HEK293 (cell line): ENCODE data around the gene MACROH2A2.

Experiments used
- ELK4 ChIP-seq: IDR thresholded peaks from 2 replicates; pipeline ENCODE4 v1.6.1; 2011; ENCODE audit warnings: mild to moderate bottlenecking, low read depth, low read length, borderline replicate concordance
- MZF1 ChIP-seq: fragments of 450-650 bp; formaldehyde crosslinking; IDR thresholded peaks from 2 replicates; pipeline ENCODE4 v1.5.1; 2017; ENCODE audit warnings: missing biosample characterization, missing genetic modification characterization, borderline replicate concordance
- TCF7L2 ChIP-seq: IDR thresholded peaks from 2 replicates; pipeline ENCODE4 v1.6.1; 2011; ENCODE audit warnings: low read depth, mild to moderate bottlenecking, inconsistent platforms, low read length, moderate library complexity, borderline replicate concordance
- YY1 ChIP-seq: fragments of 450-650 bp; formaldehyde crosslinking; IDR thresholded peaks from 2 replicates; pipeline ENCODE4 v1.5.1; 2018; ENCODE audit warnings: missing biosample characterization, missing genetic modification characterization
- ZNF211 ChIP-seq: fragments of 450-650 bp; formaldehyde crosslinking; IDR thresholded peaks from 2 replicates; pipeline ENCODE4 v1.5.1; 2016; ENCODE audit warnings: low read depth, missing biosample characterization, missing genetic modification characterization
- TF ChIP-seq, protein P1 (sequence below): fragments of 450-650 bp; formaldehyde crosslinking; IDR thresholded peaks from 2 replicates; pipeline ENCODE4 v1.5.1; 2016; ENCODE audit warnings: missing biosample characterization, missing genetic modification characterization
- TF ChIP-seq, protein P2 (sequence below): fragments of 450-650 bp; formaldehyde crosslinking; IDR thresholded peaks from 2 replicates; pipeline ENCODE4 v1.5.1; 2016; ENCODE audit warnings: missing biosample characterization, missing genetic modification characterization

DNA sequence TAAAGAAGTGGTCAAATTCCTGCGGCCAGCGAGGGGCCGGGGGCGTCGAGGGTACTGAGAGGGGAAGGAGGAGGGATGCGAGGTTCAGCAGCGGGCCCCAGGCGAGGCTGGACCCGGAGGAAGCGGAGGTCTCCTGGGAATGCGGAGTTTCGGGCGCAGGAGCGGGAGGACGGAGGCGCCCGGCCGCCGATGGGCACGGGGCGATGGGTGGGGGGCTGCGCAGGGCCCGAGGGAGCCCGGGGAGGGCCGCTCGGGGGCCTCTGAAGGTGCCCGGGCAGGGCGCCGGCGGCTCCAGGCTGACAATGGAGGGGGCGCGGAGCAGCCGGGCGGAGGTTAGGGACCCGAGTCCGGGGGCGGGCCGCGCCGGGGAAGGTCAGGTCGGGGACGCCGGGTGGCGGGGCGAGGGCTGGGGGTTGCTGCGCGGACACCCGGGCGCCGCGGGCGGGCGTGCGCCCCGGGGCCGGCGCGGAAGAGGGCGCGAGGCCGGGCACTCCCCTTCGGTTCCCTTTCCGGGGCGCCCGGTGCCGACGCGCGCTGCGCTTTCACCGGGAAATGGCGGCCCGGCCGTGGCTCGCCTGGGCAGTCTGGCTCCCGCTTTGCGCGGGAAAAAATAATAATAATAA, 683 bp downstream of the MACROH2A2 start:
- TF ChIP-seq, protein P1, sequence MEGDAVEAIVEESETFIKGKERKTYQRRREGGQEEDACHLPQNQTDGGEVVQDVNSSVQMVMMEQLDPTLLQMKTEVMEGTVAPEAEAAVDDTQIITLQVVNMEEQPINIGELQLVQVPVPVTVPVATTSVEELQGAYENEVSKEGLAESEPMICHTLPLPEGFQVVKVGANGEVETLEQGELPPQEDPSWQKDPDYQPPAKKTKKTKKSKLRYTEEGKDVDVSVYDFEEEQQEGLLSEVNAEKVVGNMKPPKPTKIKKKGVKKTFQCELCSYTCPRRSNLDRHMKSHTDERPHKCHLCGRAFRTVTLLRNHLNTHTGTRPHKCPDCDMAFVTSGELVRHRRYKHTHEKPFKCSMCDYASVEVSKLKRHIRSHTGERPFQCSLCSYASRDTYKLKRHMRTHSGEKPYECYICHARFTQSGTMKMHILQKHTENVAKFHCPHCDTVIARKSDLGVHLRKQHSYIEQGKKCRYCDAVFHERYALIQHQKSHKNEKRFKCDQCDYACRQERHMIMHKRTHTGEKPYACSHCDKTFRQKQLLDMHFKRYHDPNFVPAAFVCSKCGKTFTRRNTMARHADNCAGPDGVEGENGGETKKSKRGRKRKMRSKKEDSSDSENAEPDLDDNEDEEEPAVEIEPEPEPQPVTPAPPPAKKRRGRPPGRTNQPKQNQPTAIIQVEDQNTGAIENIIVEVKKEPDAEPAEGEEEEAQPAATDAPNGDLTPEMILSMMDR (tag by site-specific recombination), result no peak
- TF ChIP-seq MZF1 (no peak), ZNF211 (tag by site-specific recombination) (no peak), TCF7L2 (no peak), ELK4 (no peak), YY1 (tag by site-specific recombination) (no peak)
- TF ChIP-seq, protein P2, sequence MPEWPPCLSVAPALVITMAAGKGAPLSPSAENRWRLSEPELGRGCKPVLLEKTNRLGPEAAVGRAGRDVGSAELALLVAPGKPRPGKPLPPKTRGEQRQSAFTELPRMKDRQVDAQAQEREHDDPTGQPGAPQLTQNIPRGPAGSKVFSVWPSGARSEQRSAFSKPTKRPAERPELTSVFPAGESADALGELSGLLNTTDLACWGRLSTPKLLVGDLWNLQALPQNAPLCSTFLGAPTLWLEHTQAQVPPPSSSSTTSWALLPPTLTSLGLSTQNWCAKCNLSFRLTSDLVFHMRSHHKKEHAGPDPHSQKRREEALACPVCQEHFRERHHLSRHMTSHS (tag by site-specific recombination), result no peak
